HepG2 (cell line): ENCODE results near the gene TNFRSF25. TPM values are rescaled to one million over a fixed set of nuclear protein-coding genes. Genes with fewer than 3 reads are reported as not detected.

Source experiments
- ATAC-seq: fragments of 200-7000 bp; cut with Tn5 transposase; 3 replicates; pipeline ENCODE4 v1.9.1; 2020; ENCODE audit warnings: mild to moderate bottlenecking, moderate library complexity
- BruUV-seq: library from RNA; stranded (reverse); fragments of 400-500 nt; replicated peaks from 2 replicates; lab custom pipeline; 2021; lab: Mats Ljungman, UMichigan
- CTCF ChIA-PET: fragments of 300-600 bp; formaldehyde crosslinking; extraction: SDS; loops from one replicate; lab custom pipeline; 2021; ENCODE audit warnings: low total read pairs, inconsistent platforms, low intra/inter-chr PET ratio; lab: Yijun Ruan, JAX
- POLR2A ChIA-PET: fragments of 350-600 bp; sonication (Branson Sonifier 250); formaldehyde crosslinking; loops from one replicate; lab custom pipeline; 2020; ENCODE audit warnings: antibody characterized with exemption, inconsistent platforms; lab: Yijun Ruan, JAX
- DNase-seq: peaks from one replicate; pipeline ENCODE4 v3.0.0-alpha.2; 2015; ENCODE audit warnings: low spot score
- FAIRE-seq: peaks from 3 replicates; lab custom pipeline; 2011; peaks lifted over from hg19 to GRCh38; lab: Jason Lieb, UNC
- H2AFZ ChIP-seq: one replicate; pipeline ENCODE4 v1.6.1; 2011; ENCODE audit warnings: low read length, inconsistent platforms
- H3K27ac ChIP-seq: fragments of 300-600 bp; 3 replicates; pipeline ENCODE4 v1.8.0; 2011; ENCODE audit warnings: mixed run types, mild to moderate bottlenecking, mixed read lengths, low read length, inconsistent platforms; ENCODE audit not compliant: insufficient read depth; ENCODE audit errors: extremely low read length
- H3K27me3 ChIP-seq, 2 experiments: fragments of 200-600 bp in 1 of 2; 2 replicates in 1 of 2; 3 replicates in 1 of 2; pipeline versions ENCODE4 v1.6.0 to v1.8.0; 2011; ENCODE audit warnings: low read length in 2 of 2, mild to moderate bottlenecking in 2 of 2, moderate library complexity in 2 of 2, inconsistent platforms in 1 of 2; ENCODE audit not compliant: insufficient read depth in 2 of 2, control insufficient read depth in 1 of 2
- H3K36me3 ChIP-seq, 2 experiments: fragments of 200-600 bp in 1 of 2; replicated peaks in 1 of 2; 2 replicates in 1 of 2; 3 replicates in 1 of 2; pipeline versions ENCODE4 v1.5.1 to v1.8.0; 2011; ENCODE audit warnings: low read length in 2 of 2, inconsistent platforms in 1 of 2; ENCODE audit not compliant: insufficient read depth in 2 of 2, control insufficient read depth in 1 of 2
- H3K4me1 ChIP-seq: 2 replicates; pipeline ENCODE4 v1.5.1; 2012; ENCODE audit warnings: low read length, inconsistent platforms; ENCODE audit not compliant: insufficient read depth
- H3K4me2 ChIP-seq: 2 replicates; pipeline ENCODE4 v1.6.0; 2011; ENCODE audit warnings: low read depth, low read length, inconsistent platforms
- H3K4me3 ChIP-seq, 3 experiments: fragments of 200-600 bp in 1 of 3; sonication (generic), shearing (Covaris generic) in 1 of 3; replicated peaks in 1 of 3; 2 replicates each; pipeline ENCODE4 v1.5.1; 2011 to 2016; ENCODE audit warnings: low read length in 3 of 3, inconsistent platforms in 2 of 3, low read depth in 2 of 3, mild to moderate bottlenecking in 2 of 3, control low read depth in 1 of 3, mixed read lengths in 1 of 3; ENCODE audit not compliant: insufficient read depth in 1 of 3
- H3K79me2 ChIP-seq: one replicate; pipeline ENCODE4 v1.6.1; 2011; ENCODE audit warnings: low read length, inconsistent platforms; ENCODE audit not compliant: insufficient read depth
- H3K9ac ChIP-seq: 2 replicates; pipeline ENCODE4 v1.6.0; 2011; ENCODE audit warnings: mild to moderate bottlenecking, low read depth, low read length, inconsistent platforms; ENCODE audit not compliant: insufficient read depth
- H3K9me3 ChIP-seq: 2 replicates; pipeline ENCODE4 v1.5.1; 2012; ENCODE audit warnings: mild to moderate bottlenecking, low read length
- H4K20me1 ChIP-seq: 2 replicates; pipeline ENCODE4 v1.6.0; 2011; ENCODE audit warnings: inconsistent platforms, mild to moderate bottlenecking, low read length, moderate library complexity; ENCODE audit not compliant: insufficient read depth
- ARNT ChIP-seq: fragments of 450-650 bp; IDR thresholded peaks from 2 replicates; pipeline ENCODE4 v1.6.1; 2017
- CBFB ChIP-seq: sonication (generic); formaldehyde crosslinking; IDR thresholded peaks from 2 replicates; pipeline ENCODE4 v1.4.0; 2020; ENCODE audit warnings: missing genetic modification reagents
- ZNF607 ChIP-seq: sonication (generic); formaldehyde crosslinking; IDR thresholded peaks from 2 replicates; pipeline ENCODE4 v1.5.1; 2020; ENCODE audit warnings: missing genetic modification reagents, mild to moderate bottlenecking, borderline replicate concordance
- WGBS: methylation state at CpG from one replicate; pipeline ENCODE4 v1.1.6; 2017; ENCODE audit warnings: low lambda C conversion rate; 5-methylcytosine and 5-hydroxymethylcytosine counted together
- in situ Hi-C: cut with HindIII; loops from 2 replicates; pipeline ENCODE4 v1.10.0; 2017; ENCODE audit warnings: low pct_unique_long_range_greater_than_20kb; ENCODE audit not compliant: extremely low pct_ligation_motif_present
- intact Hi-C: fragments of 100-400 bp; cut with micrococcal nuclease; formaldehyde crosslinking; loops from one replicate; pipeline ENCODE4 v1.10.0; 2022; ENCODE audit not compliant: unreplicated experiment
- polyA plus RNA-seq, 8 experiments: library from polyadenylated mRNA; depleted of rRNA in 3 of 8; stranded (reverse) in 7 of 8; unstranded in 1 of 8; fragments of >200 nt; fragmentation: Illumina TruSeq in 4 of 8; extraction: Trizol in 4 of 8; gene quantifications; 2 replicates each; pipeline versions ENCODE4 v1.2.1 to v1.2.3, GENCODE V29; 2011 to 2016; ENCODE audit warnings: low read depth in 4 of 8, missing spikeins in 1 of 8, mixed read lengths in 1 of 8; ENCODE audit not compliant: insufficient read depth in 1 of 8
- total RNA-seq, 5 experiments: library from RNA; depleted of rRNA; stranded (reverse); fragments of >200 nt; fragmentation: Illumina TruSeq; extraction: Trizol; gene quantifications; 2 replicates each; pipeline ENCODE4 v1.2.3, GENCODE V29; 2016; ENCODE audit warnings: low read depth in 1 of 5
- TF ChIP-seq, protein P1 (sequence below): sonication (generic); formaldehyde crosslinking; conservative IDR thresholded peaks from 2 replicates; pipeline ENCODE4 v1.8.0; 2022; ENCODE audit warnings: missing genetic modification reagents
- TF ChIP-seq, protein P2 (sequence below): sonication (generic); formaldehyde crosslinking; IDR thresholded peaks from 2 replicates; pipeline ENCODE4 v1.4.0; 2020; ENCODE audit warnings: mild to moderate bottlenecking, missing genetic modification reagents
- TF ChIP-seq, protein P3 (sequence below): sonication (generic); formaldehyde crosslinking; IDR thresholded peaks from 2 replicates; pipeline ENCODE4 v1.4.0; 2020; ENCODE audit warnings: mild to moderate bottlenecking, low read depth, missing genetic modification reagents
- TF ChIP-seq, protein P4 (sequence below): IDR thresholded peaks from 2 replicates; pipeline ENCODE4 v1.6.1; 2016; ENCODE audit warnings: mild to moderate bottlenecking, missing biosample characterization, missing genetic modification reagents
- TF ChIP-seq, protein P5 (sequence below): sonication (generic); formaldehyde crosslinking; IDR thresholded peaks from 2 replicates; pipeline ENCODE4 v1.4.0; 2020; ENCODE audit warnings: missing genetic modification reagents, mild to moderate bottlenecking, borderline replicate concordance

Gene TNFRSF25
- total and polyA plus RNA-seq, 2 of the 13 experiments (the other 11 are each of a cell fraction or from before 2014, with no cell fraction given) = 1.4 to 1.5 TPM

DNA sequence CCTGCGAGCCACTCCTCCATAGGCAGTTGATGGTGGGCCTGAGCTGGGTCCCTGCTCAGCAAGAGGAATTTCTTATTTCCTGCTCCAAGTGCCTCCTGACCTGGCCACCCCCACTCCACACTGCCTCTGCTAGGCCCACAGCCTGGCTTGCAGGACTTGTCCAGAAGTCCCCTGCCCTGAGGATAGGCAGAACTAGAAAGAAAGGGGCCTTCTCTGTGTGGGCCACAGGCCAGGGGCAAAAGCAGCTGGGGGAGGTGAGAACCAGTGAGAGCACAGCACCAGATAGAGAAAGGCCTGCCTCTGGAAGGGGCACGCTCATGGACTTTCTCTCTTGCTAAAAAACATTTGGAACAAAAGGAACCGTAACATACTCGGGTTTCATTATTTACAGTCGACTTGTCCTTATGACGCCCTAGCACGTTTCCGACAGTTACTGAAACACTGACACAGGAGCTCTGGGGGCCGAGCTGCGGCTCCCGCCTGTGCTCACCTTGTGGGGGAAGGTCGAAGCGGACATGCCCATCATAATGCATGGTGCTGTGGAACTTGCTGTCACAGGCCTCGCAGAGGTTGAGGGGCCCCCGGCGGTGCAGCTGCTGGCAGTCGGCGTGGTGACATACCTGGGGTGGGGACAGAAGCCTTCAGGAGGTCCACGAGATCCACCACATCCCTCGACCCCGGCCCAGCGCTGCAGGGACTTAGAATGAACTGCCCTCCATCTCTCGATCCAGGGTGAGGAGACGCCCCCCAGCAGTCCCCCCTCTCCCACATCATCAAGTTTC lies 11.3 kb upstream of the TNFRSF25 start:
- DNase-seq (no peak), ATAC-seq (no peak), FAIRE-seq (no peak)
- no peaks in the 10 kb centered on the region for H3K9me3 ChIP-seq
- no peak overlapping the region for H3K27ac ChIP-seq
- in situ Hi-C loops (loop anchor here (25.0 kb wide), 1 partner anchor 735 kb away; no protein-coding TSS in a partner anchor), intact Hi-C loops (no loop called here)
- ChIA-PET CTCF (no interaction called here), POLR2A (interaction anchor here (0.6 kb wide), 1 partner anchor 32 kb away, joined by 3 read pairs; no protein-coding TSS in a partner anchor)
- H4K20me1 ChIP-seq = no peaks in the 10 kb centered on the region
- H3K79me2 ChIP-seq = no peaks in the 10 kb centered on the region
- 86% methylated on average over 18 of the region's 24 CpGs for WGBS
- BruUV-seq = no TSS peak
- H3K4me3 ChIP-seq = no peak overlapping the region
- no peak overlapping the region for H2AFZ ChIP-seq
- H3K36me3 ChIP-seq = no peaks in the 10 kb centered on the region
- H3K27me3 ChIP-seq = no peaks in the 10 kb centered on the region
- no peak overlapping the region for H3K9ac ChIP-seq
- peaks cover 24% of the 10 kb centered on the region for H3K4me1 ChIP-seq
- no peak overlapping the region for H3K4me2 ChIP-seq
- TF ChIP-seq, protein P1, sequence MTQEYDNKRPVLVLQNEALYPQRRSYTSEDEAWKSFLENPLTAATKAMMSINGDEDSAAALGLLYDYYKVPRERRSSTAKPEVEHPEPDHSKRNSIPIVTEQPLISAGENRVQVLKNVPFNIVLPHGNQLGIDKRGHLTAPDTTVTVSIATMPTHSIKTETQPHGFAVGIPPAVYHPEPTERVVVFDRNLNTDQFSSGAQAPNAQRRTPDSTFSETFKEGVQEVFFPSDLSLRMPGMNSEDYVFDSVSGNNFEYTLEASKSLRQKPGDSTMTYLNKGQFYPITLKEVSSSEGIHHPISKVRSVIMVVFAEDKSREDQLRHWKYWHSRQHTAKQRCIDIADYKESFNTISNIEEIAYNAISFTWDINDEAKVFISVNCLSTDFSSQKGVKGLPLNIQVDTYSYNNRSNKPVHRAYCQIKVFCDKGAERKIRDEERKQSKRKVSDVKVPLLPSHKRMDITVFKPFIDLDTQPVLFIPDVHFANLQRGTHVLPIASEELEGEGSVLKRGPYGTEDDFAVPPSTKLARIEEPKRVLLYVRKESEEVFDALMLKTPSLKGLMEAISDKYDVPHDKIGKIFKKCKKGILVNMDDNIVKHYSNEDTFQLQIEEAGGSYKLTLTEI (CRISPR knock-in tag) = no peak
- TF ChIP-seq CBFB (CRISPR knock-in tag) (no peak), ZNF607 (CRISPR knock-in tag) (no peak), ARNT (no peak)
- TF ChIP-seq, protein P2, sequence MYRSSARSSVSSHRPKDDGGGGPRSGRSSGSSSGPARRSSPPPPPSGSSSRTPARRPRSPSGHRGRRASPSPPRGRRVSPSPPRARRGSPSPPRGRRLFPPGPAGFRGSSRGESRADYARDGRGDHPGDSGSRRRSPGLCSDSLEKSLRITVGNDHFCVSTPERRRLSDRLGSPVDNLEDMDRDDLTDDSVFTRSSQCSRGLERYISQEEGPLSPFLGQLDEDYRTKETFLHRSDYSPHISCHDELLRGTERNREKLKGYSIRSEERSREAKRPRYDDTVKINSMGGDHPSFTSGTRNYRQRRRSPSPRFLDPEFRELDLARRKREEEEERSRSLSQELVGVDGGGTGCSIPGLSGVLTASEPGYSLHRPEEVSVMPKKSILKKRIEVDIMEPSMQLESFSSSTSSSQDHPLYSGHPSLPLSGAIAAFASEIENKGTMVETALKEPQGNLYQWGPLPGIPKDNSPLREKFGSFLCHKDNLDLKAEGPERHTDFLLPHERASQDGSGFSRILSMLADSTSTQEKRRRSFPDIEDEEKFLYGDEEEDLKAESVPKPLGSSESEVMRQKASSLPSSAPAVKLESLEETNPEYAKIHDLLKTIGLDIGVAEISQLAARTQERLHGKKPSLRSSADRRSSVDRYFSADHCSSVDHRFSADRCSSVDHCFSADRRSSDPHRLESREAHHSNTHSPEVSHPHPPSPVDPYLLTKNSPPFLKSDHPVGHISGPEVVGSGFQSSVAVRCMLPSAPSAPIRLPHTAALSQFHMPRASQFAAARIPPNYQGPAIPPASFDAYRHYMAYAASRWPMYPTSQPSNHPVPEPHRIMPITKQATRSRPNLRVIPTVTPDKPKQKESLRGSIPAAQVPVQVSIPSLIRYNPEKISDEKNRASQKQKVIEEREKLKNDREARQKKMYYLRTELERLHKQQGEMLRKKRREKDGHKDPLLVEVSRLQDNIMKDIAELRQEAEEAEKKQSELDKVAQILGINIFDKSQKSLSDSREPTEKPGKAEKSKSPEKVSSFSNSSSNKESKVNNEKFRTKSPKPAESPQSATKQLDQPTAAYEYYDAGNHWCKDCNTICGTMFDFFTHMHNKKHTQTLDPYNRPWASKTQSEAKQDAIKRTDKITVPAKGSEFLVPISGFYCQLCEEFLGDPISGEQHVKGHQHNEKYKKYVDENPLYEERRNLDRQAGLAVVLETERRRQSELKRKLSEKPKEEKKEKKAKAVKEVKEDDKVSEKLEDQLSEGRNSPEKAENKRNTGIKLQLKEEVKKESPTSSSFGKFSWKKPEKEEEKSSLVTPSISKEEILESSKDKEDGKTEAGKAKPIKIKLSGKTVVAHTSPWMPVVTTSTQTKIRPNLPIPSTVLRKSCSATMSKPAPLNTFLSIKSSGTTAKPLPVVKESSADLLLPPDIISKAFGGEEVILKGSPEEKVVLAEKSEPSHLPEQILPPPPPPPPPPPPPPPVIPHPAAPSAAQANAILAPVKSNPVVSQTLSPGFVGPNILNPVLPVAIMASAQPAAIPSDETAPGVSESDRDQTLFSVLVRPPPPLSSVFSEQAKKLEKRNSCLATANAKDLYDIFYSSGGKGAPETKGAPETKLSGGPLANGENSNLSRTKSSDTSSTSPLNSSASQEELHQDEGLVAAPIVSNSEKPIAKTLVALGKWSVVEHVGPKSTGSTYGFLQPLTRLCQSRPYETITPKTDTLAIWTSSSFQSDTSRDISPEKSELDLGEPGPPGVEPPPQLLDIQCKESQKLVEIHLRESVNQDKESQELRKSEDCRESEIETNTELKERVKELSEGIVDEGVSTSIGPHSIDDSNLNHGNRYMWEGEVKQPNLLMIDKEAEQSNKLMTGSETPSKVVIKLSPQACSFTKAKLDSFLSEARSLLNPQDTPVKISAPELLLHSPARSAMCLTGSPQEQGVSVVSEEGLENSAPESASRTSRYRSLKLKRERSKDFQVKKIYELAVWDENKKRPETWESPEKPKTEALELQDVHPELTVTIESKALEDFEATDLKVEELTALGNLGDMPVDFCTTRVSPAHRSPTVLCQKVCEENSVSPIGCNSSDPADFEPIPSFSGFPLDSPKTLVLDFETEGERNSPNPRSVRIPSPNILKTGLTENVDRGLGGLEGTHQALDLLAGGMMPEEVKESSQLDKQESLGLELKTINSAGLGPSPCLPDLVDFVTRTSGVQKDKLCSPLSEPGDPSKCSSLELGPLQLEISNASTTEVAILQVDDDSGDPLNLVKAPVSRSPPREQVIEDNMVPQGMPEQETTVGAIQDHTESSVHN (CRISPR knock-in tag) = no peak
- TF ChIP-seq, protein P3, sequence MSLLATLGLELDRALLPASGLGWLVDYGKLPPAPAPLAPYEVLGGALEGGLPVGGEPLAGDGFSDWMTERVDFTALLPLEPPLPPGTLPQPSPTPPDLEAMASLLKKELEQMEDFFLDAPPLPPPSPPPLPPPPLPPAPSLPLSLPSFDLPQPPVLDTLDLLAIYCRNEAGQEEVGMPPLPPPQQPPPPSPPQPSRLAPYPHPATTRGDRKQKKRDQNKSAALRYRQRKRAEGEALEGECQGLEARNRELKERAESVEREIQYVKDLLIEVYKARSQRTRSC (CRISPR knock-in tag) = no peak
- TF ChIP-seq, protein P4, sequence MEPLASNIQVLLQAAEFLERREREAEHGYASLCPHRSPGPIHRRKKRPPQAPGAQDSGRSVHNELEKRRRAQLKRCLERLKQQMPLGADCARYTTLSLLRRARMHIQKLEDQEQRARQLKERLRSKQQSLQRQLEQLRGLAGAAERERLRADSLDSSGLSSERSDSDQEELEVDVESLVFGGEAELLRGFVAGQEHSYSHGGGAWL (CRISPR knock-in tag) = no peak
- TF ChIP-seq, protein P5, sequence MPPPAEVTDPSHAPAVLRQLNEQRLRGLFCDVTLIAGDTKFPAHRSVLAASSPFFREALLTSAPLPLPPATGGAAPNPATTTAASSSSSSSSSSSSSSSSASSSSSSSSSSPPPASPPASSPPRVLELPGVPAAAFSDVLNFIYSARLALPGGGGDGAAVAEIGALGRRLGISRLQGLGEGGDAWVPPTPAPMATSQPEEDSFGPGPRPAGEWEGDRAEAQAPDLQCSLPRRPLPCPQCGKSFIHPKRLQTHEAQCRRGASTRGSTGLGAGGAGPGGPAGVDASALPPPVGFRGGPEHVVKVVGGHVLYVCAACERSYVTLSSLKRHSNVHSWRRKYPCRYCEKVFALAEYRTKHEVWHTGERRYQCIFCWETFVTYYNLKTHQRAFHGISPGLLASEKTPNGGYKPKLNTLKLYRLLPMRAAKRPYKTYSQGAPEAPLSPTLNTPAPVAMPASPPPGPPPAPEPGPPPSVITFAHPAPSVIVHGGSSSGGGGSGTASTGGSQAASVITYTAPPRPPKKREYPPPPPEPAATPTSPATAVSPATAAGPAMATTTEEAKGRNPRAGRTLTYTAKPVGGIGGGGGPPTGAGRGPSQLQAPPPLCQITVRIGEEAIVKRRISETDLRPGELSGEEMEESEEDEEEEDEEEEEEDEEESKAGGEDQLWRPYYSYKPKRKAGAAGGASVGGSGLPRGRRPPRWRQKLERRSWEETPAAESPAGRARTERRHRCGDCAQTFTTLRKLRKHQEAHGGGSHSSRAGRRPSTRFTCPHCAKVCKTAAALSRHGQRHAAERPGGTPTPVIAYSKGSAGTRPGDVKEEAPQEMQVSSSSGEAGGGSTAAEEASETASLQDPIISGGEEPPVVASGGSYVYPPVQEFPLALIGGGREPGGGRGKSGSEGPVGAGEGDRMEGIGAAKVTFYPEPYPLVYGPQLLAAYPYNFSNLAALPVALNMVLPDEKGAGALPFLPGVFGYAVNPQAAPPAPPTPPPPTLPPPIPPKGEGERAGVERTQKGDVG = no peak
